Erythroblast (primary cell): ENCODE measurements around the gene RAD23B.

Experiments
- DNase-seq, 2 experiments: peaks; one replicate each; lab custom pipeline; 2025; lab: John Stamatoyannopoulos, UW
- GATA1 ChIP-seq: IDR thresholded peaks from 2 replicates; pipeline ENCODE4 v1.6.1; 2011; ENCODE audit warnings: low read depth, mild to moderate bottlenecking, control low read depth, low read length, moderate library complexity
- POLR2A ChIP-seq: IDR thresholded peaks from 2 replicates; pipeline ENCODE4 v1.6.1; 2011; ENCODE audit warnings: mild to moderate bottlenecking, low read length

RAD23B gene

GRCh38 chr9:107338911-107339659 is 56.0 kb downstream of the RAD23B start:
- TF ChIP-seq GATA1 (no peak), POLR2A (no peak)
- no peak for DNase-seq

GRCh38 chr9:107340920-107341632 is 58.0 kb downstream of the RAD23B start:
- peak; percentile 69 to 86 for DNase-seq
- TF ChIP-seq POLR2A (no peak), GATA1 (no peak)

- no peak for DNase-seq
- no peak for TF ChIP-seq GATA1
- no peak for TF ChIP-seq POLR2A
Measured at GRCh38 chr9:107342476-107343161, 59.5 kb downstream of the RAD23B start.

- TF ChIP-seq GATA1, result no peak
- no peak for TF ChIP-seq POLR2A
- DNase-seq, result no peak
Measured at GRCh38 chr9:107345327-107345726, 62.2 kb downstream of the RAD23B start.

GRCh38 chr9:107348836-107349235 is 65.8 kb downstream of the RAD23B start:
- no peak for DNase-seq
- TF ChIP-seq POLR2A (no peak), GATA1 (no peak)

GRCh38 chr9:107350443-107350842 is 67.4 kb downstream of the RAD23B start:
- no peak for DNase-seq
- no peak for TF ChIP-seq POLR2A
- TF ChIP-seq GATA1, result no peak

GRCh38 chr9:107351382-107352045 is 68.4 kb downstream of the RAD23B start:
- TF ChIP-seq POLR2A, result no peak
- TF ChIP-seq GATA1, result no peak
- DNase-seq, result no peak

GRCh38 chr9:107355394-107355793 is 72.3 kb downstream of the RAD23B start:
- no peak for TF ChIP-seq GATA1
- TF ChIP-seq POLR2A, result no peak
- DNase-seq, result no peak

- no peak for DNase-seq
- no peak for TF ChIP-seq GATA1
- no peak for TF ChIP-seq POLR2A
Measured at GRCh38 chr9:107358986-107359385, 75.9 kb downstream of the RAD23B start.

GRCh38 chr9:107360098-107360497 is 77.0 kb downstream of the RAD23B start:
- TF ChIP-seq GATA1 (no peak), POLR2A (no peak)
- DNase-seq, result no peak

GRCh38 chr9:107361816-107362215 is 78.7 kb downstream of the RAD23B start:
- no peak for DNase-seq
- no peak for TF ChIP-seq GATA1
- no peak for TF ChIP-seq POLR2A

- TF ChIP-seq POLR2A (no peak), GATA1 (no peak)
- DNase-seq, result no peak
Measured at GRCh38 chr9:107363516-107364152, 80.6 kb downstream of the RAD23B start.

- TF ChIP-seq POLR2A, result no peak
- TF ChIP-seq GATA1, result no peak
- no peak for DNase-seq
Measured at GRCh38 chr9:107367727-107368502, 84.8 kb downstream of the RAD23B start.

GRCh38 chr9:107368696-107369095 is 85.6 kb downstream of the RAD23B start:
- DNase-seq, result no peak
- TF ChIP-seq GATA1 (no peak), POLR2A (no peak)
